Mucosa of descending colon (tissue), 3 donors: ENCODE results near the gene ITGA4. TPM values are rescaled to one million over a fixed set of nuclear protein-coding genes. Genes with fewer than 3 reads are reported as not detected.

ENCODE experiments used
- ATAC-seq: fragments of 200-7000 bp; cut with Tn5 transposase; one replicate; pipeline ENCODE4 v1.9.1; 2020; ENCODE audit warnings: mild to moderate bottlenecking, moderate library complexity
- DNase-seq, 3 donors: peaks; one replicate each; pipeline ENCODE4 v3.0.0-alpha.2; 2020
- H3K36me3 ChIP-seq: fragments of 200-600 bp; one replicate; pipeline ENCODE4 v1.8.0; 2021; ENCODE audit warnings: low read depth, mild to moderate bottlenecking
- H3K4me1 ChIP-seq: fragments of 200-600 bp; one replicate; pipeline ENCODE4 v1.8.0; 2021; ENCODE audit warnings: low read depth, mild to moderate bottlenecking
- H3K4me3 ChIP-seq: fragments of 200-600 bp; one replicate; pipeline ENCODE4 v1.8.0; 2021; ENCODE audit warnings: mild to moderate bottlenecking
- H3K9me3 ChIP-seq: fragments of 200-600 bp; one replicate; pipeline ENCODE4 v1.8.0; 2021; ENCODE audit warnings: mild to moderate bottlenecking
- intact Hi-C, 2 donors: fragments of 100-400 bp; cut with DNase I in 1 of 2; cut with micrococcal nuclease in 1 of 2; formaldehyde crosslinking; loops; one replicate each; pipeline versions ENCODE4 v1.11.0 to v1.11.1; 2022; cut with DNase I, micrococcal nuclease
- total RNA-seq, 3 donors: library from RNA; stranded (reverse); fragmentation: NEBNext Ultra II Directional in 2 of 3; extraction: Animal tissue kit (Norgen Biotek cat#: 25700) in 2 of 3; gene quantifications; one replicate each; pipeline versions ENCODE4 v1.2.1 to v1.2.4, GENCODE V29; 2021 to 2023
- TF ChIP-seq, protein P1 (sequence below): fragments of 200-600 bp; IDR thresholded peaks from one replicate; pipeline ENCODE4 v1.8.0; 2022; ENCODE audit warnings: antibody characterized with exemption, mild to moderate bottlenecking
- donor health status: DM: no; HTN: no; CAD: no; lungs with moderate emphysema.
- donor health status: DM: no; HTN: no; CAD: no.
- donor health status: DM: no; HTN: yes; CAD: no.

Gene ITGA4
- total RNA-seq, 3 donors from 2014 or later: 6.8 to 13.4 (median 11.6) TPM

DNA sequence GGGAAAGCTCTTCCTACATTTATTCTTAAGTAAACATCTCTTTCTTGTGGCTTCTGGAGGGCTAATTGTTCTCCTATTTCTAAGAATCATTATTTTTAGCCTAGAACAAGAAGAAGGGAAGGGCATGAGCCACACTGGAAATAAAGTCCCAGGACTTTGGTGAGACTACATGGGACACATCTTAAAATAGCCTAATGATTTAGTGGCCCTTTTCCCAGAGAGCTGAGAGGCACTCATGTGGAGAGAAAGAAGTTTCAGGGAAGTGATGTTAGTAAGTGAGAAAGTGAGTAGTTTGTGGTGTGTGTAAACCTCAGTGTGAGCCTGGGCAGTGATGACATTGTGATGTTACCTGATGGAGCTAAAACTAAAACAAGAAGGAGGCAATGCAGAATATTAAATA, 14.6 kb downstream of the ITGA4 start:
- no peaks in the 10 kb centered on the region for H3K9me3 ChIP-seq
- intact Hi-C loops: no loop called here
- TF ChIP-seq, protein P1, sequence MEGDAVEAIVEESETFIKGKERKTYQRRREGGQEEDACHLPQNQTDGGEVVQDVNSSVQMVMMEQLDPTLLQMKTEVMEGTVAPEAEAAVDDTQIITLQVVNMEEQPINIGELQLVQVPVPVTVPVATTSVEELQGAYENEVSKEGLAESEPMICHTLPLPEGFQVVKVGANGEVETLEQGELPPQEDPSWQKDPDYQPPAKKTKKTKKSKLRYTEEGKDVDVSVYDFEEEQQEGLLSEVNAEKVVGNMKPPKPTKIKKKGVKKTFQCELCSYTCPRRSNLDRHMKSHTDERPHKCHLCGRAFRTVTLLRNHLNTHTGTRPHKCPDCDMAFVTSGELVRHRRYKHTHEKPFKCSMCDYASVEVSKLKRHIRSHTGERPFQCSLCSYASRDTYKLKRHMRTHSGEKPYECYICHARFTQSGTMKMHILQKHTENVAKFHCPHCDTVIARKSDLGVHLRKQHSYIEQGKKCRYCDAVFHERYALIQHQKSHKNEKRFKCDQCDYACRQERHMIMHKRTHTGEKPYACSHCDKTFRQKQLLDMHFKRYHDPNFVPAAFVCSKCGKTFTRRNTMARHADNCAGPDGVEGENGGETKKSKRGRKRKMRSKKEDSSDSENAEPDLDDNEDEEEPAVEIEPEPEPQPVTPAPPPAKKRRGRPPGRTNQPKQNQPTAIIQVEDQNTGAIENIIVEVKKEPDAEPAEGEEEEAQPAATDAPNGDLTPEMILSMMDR: no peak
- H3K4me1 ChIP-seq: no peaks in the 10 kb centered on the region
- no peak overlapping the region for H3K4me3 ChIP-seq
- H3K36me3 ChIP-seq: no peaks in the 10 kb centered on the region
- ATAC-seq (peak; percentile 23), DNase-seq (no peak)

DNA sequence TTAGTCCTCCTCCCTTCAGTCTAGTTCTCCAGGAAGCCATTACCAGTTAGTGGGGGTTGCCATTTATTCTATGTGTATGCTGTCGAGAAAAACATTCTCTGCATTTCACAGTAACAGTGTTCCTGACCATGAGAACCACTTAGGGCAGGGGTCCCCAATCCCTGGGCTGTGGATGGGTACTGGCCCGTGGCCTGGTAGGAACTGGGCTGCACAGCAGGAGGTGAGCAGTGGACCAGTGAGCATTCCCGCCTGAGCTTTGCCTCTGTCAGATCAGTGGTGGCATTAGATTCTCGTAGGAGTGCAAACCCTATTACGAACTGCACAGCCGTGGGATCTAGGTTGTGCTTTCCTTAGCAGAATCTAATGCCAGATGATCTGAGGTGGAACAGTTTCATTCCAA, 15.8 kb downstream of the ITGA4 start:
- intact Hi-C loops: no loop called here
- TF ChIP-seq, protein P1: no peak
- H3K36me3 ChIP-seq: no peaks in the 10 kb centered on the region
- no peaks in the 10 kb centered on the region for H3K9me3 ChIP-seq
- H3K4me3 ChIP-seq: no peak overlapping the region
- DNase-seq (no peak), ATAC-seq (no peak)
- H3K4me1 ChIP-seq: no peaks in the 10 kb centered on the region

DNA sequence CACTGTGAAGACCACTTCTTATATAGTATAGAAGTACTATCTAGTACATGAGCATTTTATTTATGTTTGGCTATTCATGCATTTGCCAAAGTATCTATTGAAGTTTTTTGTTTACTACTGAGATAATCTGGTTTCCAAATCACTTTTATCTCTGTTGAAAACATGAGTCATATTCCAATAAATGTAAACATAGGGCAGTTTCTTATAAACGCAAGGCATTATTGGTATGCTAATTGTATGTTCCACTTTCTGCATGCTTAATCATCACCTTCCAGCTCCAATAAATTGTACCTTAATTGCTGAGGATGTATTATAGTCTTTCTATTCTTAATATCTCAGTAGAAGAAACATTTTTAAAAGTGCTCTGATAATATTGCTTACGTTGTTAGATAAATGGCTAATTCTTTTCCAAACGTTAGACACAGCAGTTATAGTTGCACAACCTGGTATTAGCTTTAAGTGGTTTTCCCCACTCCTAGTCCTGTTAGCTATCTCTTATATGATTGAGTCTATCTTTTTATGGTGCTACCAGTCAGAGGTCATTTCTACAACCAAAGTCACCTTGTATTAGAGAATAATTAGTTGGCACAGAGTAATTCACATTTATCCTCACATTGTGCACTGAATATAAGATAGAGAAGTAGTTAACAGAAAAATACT, 17.2 kb downstream of the ITGA4 start:
- intact Hi-C loops: no loop called here
- TF ChIP-seq, protein P1: no peak
- no peak overlapping the region for H3K4me3 ChIP-seq
- H3K36me3 ChIP-seq: no peaks in the 10 kb centered on the region
- ATAC-seq: no peak
- H3K9me3 ChIP-seq: no peaks in the 10 kb centered on the region
- no peaks in the 10 kb centered on the region for H3K4me1 ChIP-seq
- no peak for DNase-seq

DNA sequence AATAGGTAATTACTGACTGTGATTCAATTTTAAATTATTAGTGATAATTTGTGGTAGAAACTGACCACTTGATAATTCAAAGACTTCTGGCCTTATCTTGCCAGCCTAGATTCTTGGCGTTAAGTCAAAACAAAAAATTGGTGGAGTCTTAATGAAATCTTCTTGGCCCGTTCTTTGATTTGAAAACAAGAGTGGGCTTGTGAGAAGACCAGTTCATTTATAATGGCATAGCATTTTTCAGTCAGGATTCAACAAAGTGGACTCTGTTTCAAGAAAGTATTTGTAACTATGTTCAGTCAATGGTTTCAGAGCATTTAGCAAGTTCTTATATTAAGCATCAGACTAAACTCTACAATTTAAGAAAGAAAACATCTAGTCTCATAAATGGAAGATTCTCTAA, 26.0 kb downstream of the ITGA4 start:
- no peaks in the 10 kb centered on the region for H3K9me3 ChIP-seq
- TF ChIP-seq, protein P1: no peak
- DNase-seq: no peak
- ATAC-seq: no peak
- no peaks in the 10 kb centered on the region for H3K36me3 ChIP-seq
- H3K4me3 ChIP-seq: no peak overlapping the region
- intact Hi-C loops: no loop called here
- no peaks in the 10 kb centered on the region for H3K4me1 ChIP-seq

DNA sequence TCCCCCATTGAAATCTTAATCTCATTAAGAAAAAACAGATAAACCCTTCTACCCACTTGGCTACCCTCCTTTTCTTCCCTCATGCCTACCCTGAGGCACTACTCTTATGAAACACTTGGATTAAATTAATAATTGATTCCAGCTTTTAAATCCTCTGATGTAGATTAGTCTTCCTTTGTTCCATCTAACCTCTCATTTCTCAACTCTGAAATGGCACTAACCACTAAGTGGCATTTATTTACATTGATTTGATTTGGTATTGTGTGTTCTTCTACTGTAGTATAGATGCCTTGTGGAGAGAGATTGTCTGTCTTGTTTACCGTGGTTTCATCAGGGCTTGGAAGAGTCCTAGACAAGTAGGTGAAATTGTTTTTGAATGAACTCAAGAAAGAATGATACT, 26.7 kb downstream of the ITGA4 start:
- no peaks in the 10 kb centered on the region for H3K36me3 ChIP-seq
- ATAC-seq (no peak), DNase-seq (no peak)
- no peaks in the 10 kb centered on the region for H3K4me1 ChIP-seq
- intact Hi-C loops: no loop called here
- H3K4me3 ChIP-seq: no peak overlapping the region
- TF ChIP-seq, protein P1: no peak
- H3K9me3 ChIP-seq: no peaks in the 10 kb centered on the region
